Measurements from ENCODE around the gene CRIP1.

The CRIP1 gene

DNA sequence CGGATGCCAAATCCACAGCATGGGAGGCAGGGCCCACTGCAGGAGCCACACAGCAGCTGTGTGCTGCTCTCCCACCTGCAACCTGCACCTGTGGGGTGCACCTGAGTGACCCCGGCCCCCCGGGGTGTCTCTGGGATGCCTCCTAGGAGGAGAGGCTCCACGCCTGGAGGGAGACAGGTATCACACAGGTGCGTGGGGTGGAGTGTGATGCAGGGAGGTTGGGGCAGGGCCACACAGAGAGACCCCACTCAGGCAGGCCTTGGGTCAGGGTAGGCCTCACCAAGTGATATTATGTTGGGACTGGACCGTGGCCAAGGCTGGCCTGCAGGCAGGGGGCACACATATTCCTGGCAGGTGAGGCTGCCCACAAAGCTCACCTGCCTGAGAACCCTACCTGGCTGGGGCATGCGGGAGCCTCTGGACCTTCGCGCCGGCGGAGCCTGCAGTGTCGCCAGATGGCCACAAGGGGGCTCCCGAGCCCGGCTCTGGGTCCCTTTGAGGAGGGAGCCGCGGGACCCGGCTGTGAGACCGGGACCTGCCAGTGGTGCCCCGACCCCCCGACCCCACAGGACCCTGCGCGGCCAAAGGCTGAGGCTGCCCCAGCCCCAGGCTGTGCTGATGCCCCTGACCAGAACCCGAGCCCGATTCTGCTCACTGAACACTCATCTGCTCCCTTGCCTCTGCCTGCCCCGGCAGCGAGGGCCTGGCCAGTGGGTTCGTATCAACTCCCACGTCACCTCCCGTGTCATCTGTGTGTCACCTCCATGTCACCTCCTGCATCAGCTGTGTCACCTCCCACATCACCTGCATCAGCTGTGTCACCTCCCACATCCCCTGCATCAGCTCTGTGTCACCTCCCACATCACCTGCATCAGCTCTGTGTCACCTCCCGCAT lies 51.1 kb downstream of the CRIP1 start:
- Mint-ChIP-seq H3K4me1 (ENCODE audit: low read depth) (no peaks in the 10 kb centered on the region), H3K36me3 (ENCODE audit: low read depth) (no peaks in the 10 kb centered on the region), H3K4me3 (no peak overlapping the region), H3K9me3 (peaks cover 4% of the 10 kb centered on the region), H3K27ac (no peak overlapping the region), H3K27me3 (ENCODE audit: low read depth) (peaks cover 5% of the 10 kb centered on the region)
- peak; percentile 51 for DNase-seq (ENCODE audit: low spot score)
